Hematopoietic multipotent progenitor cell treated with erythropoietin and hydrocortisone succinate and interleukin-3 and kit ligand, for 8 days (in vitro differentiated cells): ENCODE measurements around the gene ZNF764.
"Not testable (repeated sequence)": the region's sequence is repeated elsewhere in the genome, so short reads cannot be mapped to it uniquely, and the experiment has no call there.

Experiments used
- DNase-seq: peaks from one replicate; pipeline ENCODE4 v3.0.0-alpha.2; 2015

ZNF764 gene

DNA sequence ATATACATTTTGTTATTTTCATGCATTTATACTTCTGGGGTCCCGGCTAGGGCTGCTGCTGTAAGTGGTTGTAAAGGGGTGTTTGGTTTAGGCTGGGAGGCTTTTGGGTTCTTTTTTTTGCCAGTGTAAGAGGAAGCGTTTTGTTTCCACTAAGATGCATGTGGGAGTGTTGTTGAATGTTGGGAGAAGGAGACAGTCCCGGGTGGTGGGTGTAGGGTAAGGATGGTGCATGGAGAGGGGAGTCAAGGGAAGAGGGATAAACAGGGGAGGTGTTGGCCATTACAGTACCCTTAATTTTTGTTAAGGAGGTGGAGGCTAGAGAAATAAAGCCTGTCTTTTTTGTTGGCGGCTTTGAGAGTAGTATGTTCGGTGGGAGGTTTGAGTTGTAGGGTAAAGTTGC is 15.1 kb downstream of the ZNF764 start:
- no peak for DNase-seq

DNA sequence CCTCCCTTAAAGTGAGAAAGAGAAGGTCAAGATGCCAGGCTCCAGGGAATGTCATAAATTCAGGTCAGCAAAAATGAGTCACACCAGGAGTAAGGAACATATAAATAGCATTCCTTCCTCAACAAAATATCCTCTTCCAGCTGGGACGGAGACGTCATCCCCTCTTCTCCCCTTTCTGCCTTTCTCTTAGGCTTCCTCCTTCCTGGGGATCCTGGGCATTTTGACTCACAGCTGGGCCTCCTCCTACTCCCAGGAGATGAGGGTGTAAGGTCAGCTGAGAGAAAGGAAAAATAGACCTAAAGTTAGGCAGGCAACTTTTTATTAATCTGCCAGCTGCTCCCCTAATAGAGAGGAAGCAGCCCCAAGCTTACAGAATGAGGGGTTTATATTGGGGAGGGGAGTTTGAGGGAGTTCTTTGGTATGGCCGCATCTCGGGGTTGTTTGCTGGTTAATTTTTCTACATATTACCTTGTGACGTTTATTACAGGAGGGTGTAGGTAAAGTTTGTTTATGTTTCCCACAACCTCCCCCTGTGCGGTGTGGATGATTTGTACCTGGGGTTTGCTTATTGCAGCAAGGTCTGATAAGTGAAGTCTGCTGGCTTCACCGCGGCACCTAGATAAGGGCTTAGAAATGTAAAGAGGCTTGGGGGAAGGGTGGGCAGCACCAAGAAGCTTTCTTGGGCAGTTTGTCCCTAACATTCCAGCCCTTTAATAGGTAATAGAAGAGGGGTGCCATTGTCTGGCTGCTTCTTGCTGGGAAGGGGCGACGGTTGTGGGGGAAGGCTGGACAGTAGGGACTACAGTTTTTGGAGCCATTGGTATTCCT is 16.5 kb downstream of the ZNF764 start:
- DNase-seq: peak; percentile 45

DNA sequence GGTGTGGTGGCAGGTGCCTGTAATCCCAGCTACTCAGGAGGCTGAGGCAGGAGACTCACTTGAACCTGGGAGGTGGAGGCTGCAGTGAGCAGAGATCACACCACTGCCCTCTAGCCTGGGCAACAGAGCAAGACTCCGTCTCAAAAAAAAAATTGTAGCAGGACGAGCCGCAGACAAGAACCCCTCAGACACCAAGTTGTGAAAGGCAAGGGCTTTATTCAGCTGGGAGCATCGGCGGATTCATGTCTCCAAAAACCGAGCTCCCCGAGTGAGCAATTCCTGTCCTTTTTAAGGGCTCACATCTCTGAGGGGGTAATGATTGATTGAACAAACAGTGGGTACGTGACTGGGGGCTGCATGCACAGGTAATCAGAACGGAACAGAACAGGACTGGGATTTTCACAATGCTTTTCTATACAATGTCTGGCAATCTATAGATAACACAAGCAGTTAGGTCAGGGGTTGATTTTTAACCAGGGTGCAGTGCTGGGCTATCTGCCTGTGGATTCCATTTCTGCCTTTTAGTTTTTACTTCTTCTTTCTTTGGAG is 17.2 kb downstream of the ZNF764 start:
- DNase-seq: peak; percentile 60

DNA sequence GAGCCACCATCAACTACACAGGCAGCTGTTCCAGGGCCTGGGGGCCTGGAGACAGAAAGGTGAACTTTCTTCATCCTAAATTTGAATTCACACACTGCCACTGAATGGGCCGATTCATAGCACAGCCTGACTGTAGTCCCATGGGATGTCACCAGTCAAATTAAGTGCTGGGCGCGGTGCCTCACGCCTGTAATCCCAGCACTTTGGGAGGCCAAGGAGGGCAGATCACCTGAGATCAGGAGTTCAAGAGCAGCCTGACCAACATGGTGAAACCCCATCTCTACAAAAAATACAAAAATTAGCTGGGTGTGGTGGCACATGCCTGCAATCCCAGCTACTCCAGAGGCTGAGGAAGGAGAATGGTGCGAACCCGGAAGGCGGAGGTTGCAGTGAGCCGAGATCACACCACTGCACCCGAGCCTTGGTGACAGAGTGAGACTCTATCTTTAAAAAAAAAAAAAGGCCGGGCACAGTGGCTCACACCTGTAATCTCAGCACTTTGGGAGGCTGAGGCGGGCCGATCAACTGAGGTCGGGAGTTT is 18.1 kb downstream of the ZNF764 start:
- not testable (repeated sequence) for DNase-seq

DNA sequence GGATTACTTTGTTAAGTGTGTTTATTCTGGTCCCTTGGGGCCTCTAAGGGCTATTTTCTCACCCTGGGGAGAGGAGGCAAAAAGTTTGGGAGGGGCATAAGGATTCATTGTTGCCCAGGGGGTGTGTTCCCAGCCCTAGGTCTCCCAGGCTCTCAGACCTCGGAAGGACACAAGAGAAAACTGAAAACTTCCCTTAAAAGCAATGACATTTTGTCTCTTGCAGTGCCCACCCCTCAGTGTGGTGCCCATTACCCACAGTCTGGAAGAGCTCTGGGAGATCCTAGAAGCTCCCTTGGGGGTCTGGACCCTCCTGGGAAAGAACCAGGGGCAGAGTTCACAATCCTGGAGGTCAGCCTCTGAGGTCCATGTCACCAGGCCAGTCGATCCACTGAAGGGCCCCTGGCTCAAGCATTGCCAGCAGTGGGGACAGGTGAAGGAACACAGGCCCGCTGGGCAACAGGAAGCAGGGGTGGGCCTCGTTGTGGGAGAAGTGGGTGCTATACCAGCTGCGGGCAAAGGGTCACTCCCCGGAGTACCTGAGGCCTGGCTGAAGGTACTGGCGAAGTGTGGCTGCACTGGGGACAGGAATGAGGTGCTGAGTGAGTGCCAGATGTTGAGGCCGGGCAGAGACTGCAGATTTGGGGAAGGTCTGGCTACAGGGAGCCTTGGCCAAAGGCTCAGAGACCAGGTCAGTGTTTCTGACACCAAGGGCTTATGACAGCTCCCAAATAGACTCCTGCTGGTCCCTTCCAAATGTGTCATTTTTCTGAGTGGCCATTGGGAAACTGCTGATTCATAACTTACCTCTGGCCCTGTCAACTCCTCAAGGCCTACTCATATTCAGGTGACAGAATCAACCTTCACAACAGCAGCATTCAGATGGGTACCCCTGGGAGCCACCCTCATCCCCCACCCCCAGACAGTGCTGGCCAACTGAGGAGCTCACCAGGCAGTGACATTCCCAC is 18.9 kb downstream of the ZNF764 start:
- no peak for DNase-seq

DNA sequence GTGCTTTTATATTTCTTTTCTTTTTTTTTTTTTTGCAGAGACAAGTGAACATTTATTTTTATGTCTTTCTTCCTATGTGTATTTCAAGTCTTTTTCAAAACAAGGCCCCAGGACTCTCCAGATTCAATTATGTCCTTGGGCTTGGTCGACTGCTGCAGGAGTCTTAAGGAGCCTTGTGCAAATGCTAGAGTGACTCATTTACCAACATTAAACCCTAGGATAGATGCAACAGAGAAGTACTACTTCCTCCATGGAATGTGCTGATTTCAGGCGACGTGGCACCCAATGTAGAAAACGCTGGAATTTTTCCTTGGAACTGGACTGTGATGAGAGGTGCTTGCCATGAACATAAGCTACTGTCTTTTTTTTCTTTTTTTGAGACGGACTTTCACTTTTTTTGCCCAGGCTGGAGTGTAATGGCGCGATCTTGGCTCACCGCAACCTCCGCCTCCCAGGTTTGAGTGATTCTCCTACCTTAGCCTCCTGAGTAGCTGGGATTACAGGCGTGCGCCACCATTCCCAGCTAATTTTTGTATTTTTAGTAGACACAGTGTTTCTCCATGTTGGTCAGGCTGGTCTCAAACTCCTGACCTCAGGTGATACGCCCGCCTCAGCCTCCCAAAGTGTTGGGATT is 21.7 kb downstream of the ZNF764 start:
- not testable (repeated sequence) for DNase-seq

DNA sequence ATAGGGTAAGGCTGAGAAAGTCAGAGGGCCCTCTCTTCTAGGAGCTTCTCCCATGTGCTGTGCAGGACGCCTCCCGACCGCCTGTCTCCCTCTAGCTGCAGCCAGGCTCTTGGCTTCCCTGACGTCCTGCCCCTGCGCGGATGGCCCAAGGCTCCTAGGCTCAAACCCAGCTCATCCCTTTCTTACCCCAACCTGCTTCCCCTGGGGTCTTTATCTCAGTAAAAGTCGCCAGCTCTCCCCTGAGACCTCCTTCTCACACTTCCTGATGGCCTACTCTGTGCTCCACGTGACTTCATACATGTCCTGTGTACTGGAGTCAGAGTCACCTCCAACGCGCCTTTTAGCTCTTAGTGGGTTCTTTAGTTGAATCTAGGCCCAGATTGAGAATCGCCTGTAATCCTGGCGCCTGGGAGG is 22.4 kb downstream of the ZNF764 start:
- DNase-seq: peak; percentile 87

DNA sequence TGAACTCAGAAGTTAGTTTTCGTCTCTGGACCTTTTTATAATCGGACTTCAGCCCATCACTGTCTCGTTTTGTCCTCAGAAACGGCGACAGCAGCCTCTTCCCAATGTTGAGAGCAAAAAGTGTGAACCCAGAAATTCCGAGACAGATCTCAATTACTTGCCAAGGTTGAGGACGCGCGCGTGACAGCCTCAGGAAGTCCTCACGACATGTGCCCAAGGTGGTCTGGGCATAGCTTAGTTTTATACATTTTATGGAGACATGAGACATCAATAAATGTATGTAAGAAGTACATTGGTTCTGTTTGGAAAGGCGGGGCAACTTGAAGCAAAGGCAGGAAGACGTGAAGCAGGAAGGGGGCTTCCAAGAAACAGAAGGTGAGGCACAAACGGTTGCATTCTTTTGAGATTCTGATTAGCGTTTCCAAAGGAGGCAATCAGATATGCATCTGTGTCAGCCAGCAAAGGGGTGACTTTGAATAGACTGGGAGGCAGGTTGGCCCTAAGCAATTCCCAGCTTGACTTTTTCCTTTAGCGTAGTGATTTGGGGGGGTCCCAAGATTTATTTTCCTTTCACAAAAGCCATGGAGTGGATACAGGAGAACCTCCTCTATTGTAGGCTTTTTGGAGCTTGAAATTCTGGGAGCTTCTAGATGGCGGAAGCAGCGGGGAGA is 22.9 kb downstream of the ZNF764 start:
- DNase-seq: no peak

DNA sequence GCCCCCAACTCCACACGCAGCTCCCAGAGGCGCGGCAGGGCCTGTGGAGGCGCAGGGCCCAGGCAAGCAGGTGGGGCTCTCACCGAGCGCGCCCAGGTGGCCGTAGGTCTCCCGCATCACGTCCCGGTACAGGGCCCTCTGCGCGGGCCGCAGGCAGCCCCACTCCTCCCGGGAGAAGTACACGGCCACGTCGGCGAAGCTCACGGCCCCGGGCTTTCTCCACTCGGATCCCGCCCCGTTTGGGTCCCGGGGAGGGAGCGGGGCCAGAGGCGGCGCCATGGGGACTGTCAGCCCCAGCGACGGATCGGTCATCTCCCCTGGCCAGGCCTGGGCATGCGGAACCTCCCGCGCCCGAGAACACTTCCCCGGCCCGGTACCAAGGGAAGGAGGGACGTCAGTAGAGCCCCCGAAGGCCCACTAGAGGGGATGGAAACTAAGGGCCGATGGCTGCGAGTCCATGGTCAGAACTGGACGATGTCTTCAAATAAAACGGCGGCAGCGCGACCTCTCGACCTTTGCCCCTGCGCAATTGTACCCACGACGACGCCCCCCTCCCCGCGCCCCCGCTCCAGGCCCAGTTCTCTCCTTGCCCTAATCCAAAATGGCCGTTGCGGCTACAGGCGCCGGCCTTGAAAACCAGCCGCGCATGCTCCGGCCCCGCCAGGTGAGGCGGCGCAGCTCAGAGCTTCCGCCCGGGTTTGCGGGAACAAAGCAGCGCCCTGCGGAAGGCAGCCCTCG is 23.6 kb downstream of the ZNF764 start, which contains the start of gene ZNF747:
Gene ZNF747, minus strand, starts transcription at position 491 of the 738 bp plus-strand sequence. Its CDS starts 179 bp downstream, at position 312.
- peak; percentile 89 for DNase-seq

DNA sequence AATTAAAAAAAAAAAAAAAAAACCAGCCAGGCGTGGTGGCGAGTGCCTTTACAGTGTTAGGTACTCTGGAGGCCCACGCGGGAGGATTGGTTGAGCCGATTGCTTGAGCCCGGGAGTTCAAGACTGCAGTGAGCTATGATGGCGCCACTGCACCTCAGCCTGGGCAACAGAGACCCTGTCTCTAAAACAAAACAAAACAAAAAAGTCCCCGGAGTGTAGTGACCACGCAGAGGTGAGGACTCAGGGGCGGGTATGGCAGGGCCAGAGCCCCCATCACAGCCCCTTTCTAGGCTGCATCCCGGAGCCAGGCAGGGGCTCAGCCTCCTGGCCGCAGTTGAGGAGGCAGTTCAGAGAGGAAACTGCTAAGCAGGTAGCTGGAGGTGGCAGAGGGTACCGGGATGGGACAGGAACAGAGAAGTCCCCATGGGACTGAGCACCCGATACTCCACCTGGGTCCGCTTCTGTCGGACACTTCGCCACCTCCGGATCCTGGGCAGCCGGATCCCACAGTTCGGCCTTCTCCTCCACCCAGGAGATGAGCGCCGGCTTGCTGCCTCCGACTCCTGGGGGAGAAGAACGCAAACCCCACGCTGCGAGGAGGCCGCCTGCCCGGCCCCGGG is 24.3 kb downstream of the ZNF764 start:
- DNase-seq: peak; percentile 55

DNA sequence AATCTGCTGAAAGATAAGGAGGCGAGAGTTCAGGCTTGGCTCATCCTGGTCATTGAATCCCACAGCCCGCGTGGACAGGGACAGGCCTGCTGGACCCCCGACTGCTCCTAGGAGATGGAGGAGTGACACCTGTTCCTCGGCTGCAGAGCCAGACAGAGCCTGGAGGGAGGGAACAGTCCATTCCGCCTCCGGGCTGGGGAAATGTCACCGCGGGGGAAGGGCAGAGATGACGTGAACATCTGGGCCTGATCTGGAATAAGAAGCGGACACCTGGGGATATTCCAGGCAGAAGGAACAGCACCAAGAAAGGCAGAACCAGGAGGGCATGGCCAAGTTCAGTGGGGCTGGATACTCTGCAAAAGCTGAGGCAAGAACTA is 25.0 kb downstream of the ZNF764 start:
- no peak for DNase-seq

DNA sequence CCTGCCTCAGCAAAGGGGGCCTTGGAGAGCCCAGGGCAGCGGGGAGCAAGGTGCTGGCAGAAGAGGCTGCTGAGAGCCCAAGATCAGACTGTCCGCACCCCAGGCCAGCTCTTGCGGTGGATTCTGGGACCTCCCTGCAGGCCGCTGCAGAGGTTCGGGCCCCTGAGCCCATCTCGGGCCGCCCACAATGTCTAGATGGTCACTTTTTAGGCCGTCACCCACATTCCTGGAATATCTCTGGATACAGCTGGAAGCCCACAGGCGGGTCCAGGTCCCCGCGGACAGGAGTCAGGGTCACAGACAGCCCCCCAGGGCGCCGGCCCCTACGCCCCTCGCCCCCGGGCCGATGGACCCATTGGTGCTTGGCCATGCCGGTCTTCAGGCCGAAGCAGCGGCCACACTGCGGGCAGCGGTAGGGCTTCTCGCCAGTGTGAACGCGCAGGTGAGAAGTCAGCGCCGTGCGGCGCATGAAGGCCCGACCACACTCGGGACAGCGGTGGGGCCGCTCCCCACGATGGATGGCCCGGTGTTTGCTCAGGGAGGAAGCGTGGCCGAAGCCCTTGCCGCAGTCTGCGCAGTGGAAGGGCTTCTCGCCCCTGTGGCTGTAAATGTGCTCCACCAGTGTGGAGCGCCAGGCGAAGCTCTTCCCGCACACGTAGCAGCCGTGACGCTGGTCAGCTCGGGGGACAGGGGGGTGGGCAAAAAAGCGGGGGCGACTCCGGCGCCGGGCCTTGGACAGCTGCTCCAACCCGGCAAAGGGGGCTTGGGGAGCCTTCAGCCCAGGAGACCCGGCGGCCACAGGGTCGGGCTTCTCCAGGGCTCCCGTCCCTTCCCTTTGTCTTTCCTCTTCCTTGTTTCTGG is 25.7 kb downstream of the ZNF764 start:
- DNase-seq: no peak

DNA sequence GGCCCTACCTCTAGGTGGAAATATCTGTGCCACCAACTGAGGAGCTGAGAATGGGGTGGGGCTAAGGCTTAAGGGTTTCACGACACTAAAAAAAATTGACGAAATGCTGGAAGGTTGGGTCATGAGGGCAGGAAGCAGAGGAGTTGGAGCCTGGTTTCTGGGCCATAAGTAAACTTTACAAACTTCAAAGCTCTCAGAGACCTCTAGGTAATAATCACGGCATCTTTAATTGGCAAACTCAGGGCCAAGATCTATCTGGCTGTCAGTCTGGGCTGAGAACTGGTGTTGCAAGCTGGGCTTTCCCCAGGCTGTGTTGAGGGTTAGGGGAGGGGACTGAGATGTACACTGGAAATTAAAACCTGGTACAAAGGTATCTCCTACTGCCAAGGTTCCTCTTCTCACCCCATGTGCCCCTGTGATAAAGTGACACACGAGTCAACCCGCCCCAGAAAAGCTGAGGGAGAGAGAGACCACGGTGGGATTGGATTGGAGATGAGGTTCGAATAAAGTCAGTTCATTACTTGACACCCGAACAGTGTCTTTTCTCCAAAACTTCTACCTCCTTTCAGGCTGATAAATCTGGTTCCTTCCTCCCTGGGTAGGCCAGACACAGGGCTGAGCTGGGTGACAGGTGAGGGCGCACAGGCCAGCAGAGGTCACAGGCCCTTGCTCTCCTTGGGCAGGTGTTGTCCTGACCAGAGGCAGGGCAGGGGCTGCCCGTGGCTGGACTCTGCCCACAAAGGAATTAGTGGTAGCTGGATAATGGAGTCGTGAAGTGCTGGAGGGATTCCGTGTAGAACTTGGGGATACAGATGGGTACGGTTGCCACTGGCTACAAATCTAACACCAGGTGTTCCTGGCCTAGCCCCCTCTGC is 27.8 kb downstream of the ZNF764 start:
- no peak for DNase-seq

DNA sequence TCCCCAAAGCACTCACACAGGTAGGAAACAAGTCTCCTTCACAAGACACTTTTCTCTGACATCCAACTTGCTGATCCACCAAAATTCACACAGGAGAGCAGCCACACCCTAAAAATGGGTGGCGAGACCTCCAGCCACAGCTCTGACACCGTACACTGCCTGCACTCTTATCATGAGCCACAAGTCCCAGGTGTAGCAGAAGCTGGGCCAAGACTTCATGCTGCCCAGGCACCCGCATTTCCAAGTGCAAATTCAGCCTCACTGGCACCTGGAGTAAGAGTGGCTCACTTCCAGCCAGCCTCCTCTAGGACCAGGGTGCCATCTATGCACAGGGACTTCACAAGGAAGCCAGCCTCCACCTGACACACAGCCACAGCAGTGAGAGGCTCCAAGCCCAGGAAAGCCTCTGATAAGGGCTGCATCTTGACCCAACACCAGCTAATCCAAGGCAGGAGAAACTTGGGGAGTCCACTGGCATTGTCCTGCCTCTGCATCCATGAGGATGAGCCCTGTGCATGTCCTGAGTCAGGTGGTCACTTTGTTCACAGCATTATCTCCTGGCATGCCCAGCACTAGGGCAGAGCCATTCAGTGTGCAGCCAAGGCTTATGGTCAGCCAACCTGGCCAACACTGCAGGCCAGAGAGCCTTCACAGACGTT is 29.2 kb downstream of the ZNF764 start:
- peak; percentile 71 for DNase-seq

DNA sequence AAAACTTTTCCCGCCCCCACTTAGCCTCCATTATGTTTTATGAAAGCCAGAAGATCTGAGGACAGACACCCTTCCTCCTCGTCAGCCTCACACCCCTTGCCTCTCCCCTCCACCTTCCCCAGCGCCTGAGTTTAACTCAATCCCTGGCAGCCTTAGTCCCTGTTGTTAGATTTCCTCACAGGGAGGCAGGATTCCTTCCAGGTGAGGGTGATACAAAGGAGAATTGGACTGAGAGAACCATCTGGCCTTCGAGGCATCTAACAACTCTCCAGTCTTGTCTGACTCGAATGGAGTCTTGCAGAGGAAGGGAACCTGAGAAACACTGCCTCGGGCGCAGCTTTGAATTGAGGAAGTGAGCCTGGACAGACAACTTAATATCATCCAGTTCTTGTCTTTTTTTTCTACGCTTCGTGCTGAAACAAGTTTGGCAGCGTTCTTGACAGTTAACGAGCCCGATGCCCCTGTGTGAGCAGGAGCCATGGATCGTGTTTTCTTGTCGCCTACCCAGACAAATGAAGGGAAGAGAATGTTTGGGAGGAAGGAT is 30.5 kb downstream of the ZNF764 start:
- DNase-seq: peak; percentile 58

DNA sequence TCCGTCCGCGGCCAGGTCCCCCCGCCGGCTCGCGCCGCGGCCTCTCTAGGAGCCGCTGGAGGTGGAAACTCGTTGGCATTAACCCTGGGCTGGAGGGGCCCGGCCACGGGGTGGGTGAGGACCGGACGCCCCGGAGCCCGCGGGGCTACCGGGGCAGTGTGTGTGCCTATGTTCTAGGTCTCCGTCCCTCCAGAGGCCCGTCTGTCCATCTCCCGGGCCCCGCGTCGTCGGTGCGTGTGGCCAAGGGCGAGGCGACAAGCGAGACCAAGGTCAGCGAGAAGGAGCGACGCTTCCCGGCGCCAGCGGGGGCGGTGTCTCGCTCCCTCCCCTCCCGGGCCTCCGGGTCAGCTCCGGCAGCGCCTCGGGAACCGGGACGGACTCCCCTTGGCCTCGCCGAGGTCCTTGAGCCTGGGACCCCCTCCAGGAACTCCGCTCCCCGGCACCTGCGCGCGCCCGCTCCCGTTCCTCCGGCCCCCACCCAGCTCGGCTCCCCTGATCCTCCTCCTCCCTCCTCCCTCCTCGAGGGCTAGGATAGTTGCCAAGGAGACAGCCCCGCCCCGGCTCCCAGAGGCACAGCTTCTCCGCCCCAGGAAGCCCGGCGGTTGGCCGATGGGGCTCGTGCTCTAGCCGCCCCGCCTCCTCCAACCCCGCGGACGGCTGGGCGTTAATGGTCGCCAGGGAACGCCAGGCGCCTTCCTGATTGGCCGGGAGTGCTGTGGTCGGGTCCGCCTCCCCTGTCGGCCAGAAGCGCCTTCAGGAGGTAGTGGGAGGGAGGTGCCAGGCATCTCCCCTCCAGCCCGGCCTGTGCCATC is 31.1 kb downstream of the ZNF764 start:
- peak; percentile 98 for DNase-seq
